CD14-positive monocyte (primary cell): ENCODE results near the gene HOXC12. TPM values are rescaled to one million over a fixed set of nuclear protein-coding genes. Genes with fewer than 3 reads are reported as not detected.

Source experiments
- DNase-seq, 3 donors: peaks; one replicate each; pipeline ENCODE4 v3.0.0-alpha.2; 2011 to 2022
- H2AFZ ChIP-seq: 2 replicates; pipeline ENCODE4 v1.6.0; 2012; ENCODE audit warnings: mild to moderate bottlenecking, low read depth, low read length, inconsistent platforms; ENCODE audit not compliant: insufficient read depth, poor library complexity, severe bottlenecking
- H3K27ac ChIP-seq, 2 donors: 1 replicate in 1 of 2; 2 replicates in 1 of 2; pipeline ENCODE4 v1.5.1; 2012 to 2013; ENCODE audit warnings: low read length in 2 of 2, control low read depth in 1 of 2, inconsistent platforms in 1 of 2, low read depth in 1 of 2, mild to moderate bottlenecking in 1 of 2
- H3K27me3 ChIP-seq, 2 donors: one replicate each; pipeline versions ENCODE4 v1.6.0 to v1.6.1; 2011 to 2013; ENCODE audit warnings: low read length in 2 of 2; ENCODE audit not compliant: control insufficient read depth in 2 of 2, insufficient read depth in 2 of 2
- H3K36me3 ChIP-seq, 2 donors: replicated peaks in 1 of 2; 1 replicate in 1 of 2; 2 replicates in 1 of 2; pipeline versions ENCODE4 v1.5.1 to v1.6.1; 2012 to 2013; ENCODE audit warnings: low read length in 2 of 2, control low read depth in 1 of 2, inconsistent platforms in 1 of 2, mild to moderate bottlenecking in 1 of 2; ENCODE audit not compliant: insufficient read depth in 2 of 2, control insufficient read depth in 1 of 2
- H3K4me1 ChIP-seq, 2 donors: 1 replicate in 1 of 2; 2 replicates in 1 of 2; pipeline versions ENCODE4 v1.5.1 to v1.6.1; 2012 to 2013; ENCODE audit warnings: low read length in 2 of 2, control low read depth in 1 of 2, inconsistent platforms in 1 of 2, mild to moderate bottlenecking in 1 of 2, moderate library complexity in 1 of 2; ENCODE audit not compliant: insufficient read depth in 2 of 2, control insufficient read depth in 1 of 2
- H3K4me2 ChIP-seq: replicated peaks from 2 replicates; pipeline ENCODE3; 2012; ENCODE audit warnings: low read length, moderate library complexity, mild to moderate bottlenecking; ENCODE audit not compliant: poor library complexity, severe bottlenecking; ENCODE audit errors: extremely low read depth
- H3K4me3 ChIP-seq, 3 experiments: fragments of 200-600 bp in 1 of 3; sonication (generic) in 1 of 3; replicated peaks in 1 of 3; 1 replicate in 2 of 3; 2 replicates in 1 of 3; pipeline ENCODE4 v1.5.1; 2011 to 2013; ENCODE audit warnings: low read length in 3 of 3, mild to moderate bottlenecking in 3 of 3, control low read depth in 2 of 3, low read depth in 2 of 3, inconsistent platforms in 1 of 3, moderate library complexity in 1 of 3
- H3K79me2 ChIP-seq: 2 replicates; pipeline ENCODE4 v1.6.0; 2012; ENCODE audit warnings: mild to moderate bottlenecking, control low read depth, inconsistent platforms, low read length, moderate library complexity; ENCODE audit not compliant: insufficient read depth
- H3K9ac ChIP-seq: 2 replicates; pipeline ENCODE4 v1.6.0; 2017; ENCODE audit warnings: low read length, mild to moderate bottlenecking; ENCODE audit not compliant: insufficient read depth, poor library complexity, severe bottlenecking
- H3K9me3 ChIP-seq, 2 donors: replicated peaks in 1 of 2; 1 replicate in 1 of 2; 2 replicates in 1 of 2; pipeline versions ENCODE4 v1.5.1 to v1.6.1; 2012 to 2013; ENCODE audit warnings: low read length in 2 of 2, control low read depth in 1 of 2; ENCODE audit not compliant: control insufficient read depth in 1 of 2, insufficient read depth in 1 of 2
- H4K20me1 ChIP-seq: 2 replicates; pipeline ENCODE4 v1.6.0; 2012; ENCODE audit warnings: mild to moderate bottlenecking, low read length, control low read depth, moderate library complexity; ENCODE audit not compliant: insufficient read depth
- H3K27ac Mint-ChIP-seq, 7 donors: one replicate each; pipeline ENCODE4 v1.8.0; 2020; ENCODE audit warnings: mild to moderate bottlenecking in 7 of 7, mixed read lengths in 7 of 7, moderate library complexity in 6 of 7, inconsistent platforms in 2 of 7
- H3K27me3 Mint-ChIP-seq, 3 donors: one replicate each; pipeline ENCODE4 v1.8.0; 2021 to 2022; ENCODE audit warnings: low read depth in 3 of 3, mild to moderate bottlenecking in 3 of 3, mixed read lengths in 3 of 3, moderate library complexity in 3 of 3, inconsistent platforms in 1 of 3
- H3K36me3 Mint-ChIP-seq, 2 donors: one replicate each; pipeline ENCODE4 v1.8.0; 2020; ENCODE audit warnings: mixed read lengths in 2 of 2, inconsistent platforms in 1 of 2, mild to moderate bottlenecking in 1 of 2
- H3K4me1 Mint-ChIP-seq: one replicate; pipeline ENCODE4 v1.8.0; 2020; ENCODE audit warnings: mild to moderate bottlenecking, mixed read lengths
- H3K4me3 Mint-ChIP-seq, 2 donors: one replicate each; pipeline ENCODE4 v1.8.0; 2020; ENCODE audit warnings: mild to moderate bottlenecking in 2 of 2, mixed read lengths in 2 of 2, moderate library complexity in 1 of 2
- H3K9me3 Mint-ChIP-seq, 7 donors: one replicate each; pipeline ENCODE4 v1.8.0; 2020 to 2022; ENCODE audit warnings: mixed read lengths in 7 of 7, mild to moderate bottlenecking in 6 of 7, moderate library complexity in 6 of 7, inconsistent platforms in 2 of 7
- WGBS: methylation state at CpG from one replicate; pipeline ENCODE4 v1.1.5; 2013; ENCODE audit warnings: missing lambda C conversion rate; ENCODE audit not compliant: insufficient coverage; 5-methylcytosine and 5-hydroxymethylcytosine counted together
- intact Hi-C, 2 donors: fragments of 100-400 bp; cut with micrococcal nuclease; formaldehyde crosslinking; loops; one replicate each; pipeline versions ENCODE4 v1.15.0 to v1.15.1; 2023
- polyA plus RNA-seq, 3 donors: library from polyadenylated mRNA; depleted of rRNA in 1 of 3; unstranded in 2 of 3; stranded (reverse) in 1 of 3; fragments of 300-500 nt in 2 of 3; fragments of >200 nt in 1 of 3; fragmentation: Illumina TruSeq in 2 of 3; gene quantifications; 1 replicate in 2 of 3; 2 replicates in 1 of 3; pipeline ENCODE4 v1.2.3, GENCODE V29; 2012 to 2021
- TF ChIP-seq, protein P1 (sequence below): fragments of 200-600 bp; IDR thresholded peaks from one replicate; pipeline ENCODE4 v1.8.0; 2022; ENCODE audit warnings: antibody characterized with exemption, mild to moderate bottlenecking

Gene HOXC12
- polyA plus RNA-seq, 3 donors: not detected

DNA sequence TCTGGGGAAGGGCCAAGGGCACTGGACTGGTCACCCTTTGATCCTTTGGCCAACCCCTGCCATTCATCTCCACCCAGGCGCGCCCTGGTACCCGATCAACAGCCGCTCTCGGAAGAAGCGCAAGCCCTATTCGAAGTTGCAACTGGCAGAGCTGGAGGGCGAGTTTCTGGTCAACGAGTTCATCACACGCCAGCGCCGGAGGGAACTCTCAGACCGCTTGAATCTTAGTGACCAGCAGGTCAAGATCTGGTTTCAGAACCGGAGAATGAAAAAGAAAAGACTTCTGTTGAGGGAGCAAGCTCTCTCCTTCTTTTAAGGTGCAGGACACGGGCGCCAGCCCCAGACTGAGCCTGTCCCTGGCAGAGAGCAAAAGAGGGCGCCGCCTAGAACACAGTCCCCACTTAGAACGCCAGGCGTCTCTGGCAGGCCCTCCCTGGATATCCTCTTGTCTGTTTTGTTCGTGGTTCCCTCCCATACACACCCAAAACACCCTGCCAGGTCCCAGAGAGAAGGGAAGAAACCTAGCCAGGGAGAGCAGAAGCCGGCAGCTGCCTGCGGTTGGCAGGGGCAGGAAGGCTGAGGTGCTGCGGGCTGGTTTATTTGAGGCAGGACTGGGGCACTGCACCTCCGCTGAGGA, 1.7 kb downstream of the HOXC12 start:
- Histone ChIP-seq H3K4me3 (no peak overlapping the region), H3K4me1 (no peaks in the 10 kb centered on the region), H2AFZ (no peak overlapping the region), H3K9ac (no peak overlapping the region), H3K27me3 (peaks cover 93 to 99% of the 10 kb centered on the region in 2 donors), H3K79me2 (no peaks in the 10 kb centered on the region), H4K20me1 (no peaks in the 10 kb centered on the region), H3K9me3 (peaks cover 7 to 83% of the 10 kb centered on the region in 2 donors), H3K27ac (no peak overlapping the region), H3K36me3 (no peaks in the 10 kb centered on the region), H3K4me2 (no peak overlapping the region)
- 10% methylated on average over 19 of the region's 25 CpGs for WGBS
- H3K4me3 Mint-ChIP-seq: peak overlapping the region in 1 of 2 donors; percentile 87
- H3K36me3 Mint-ChIP-seq: peaks cover 2 to 17% of the 10 kb centered on the region in 2 donors
- peaks cover 12% of the 10 kb centered on the region for H3K4me1 Mint-ChIP-seq
- TF ChIP-seq, protein P1, sequence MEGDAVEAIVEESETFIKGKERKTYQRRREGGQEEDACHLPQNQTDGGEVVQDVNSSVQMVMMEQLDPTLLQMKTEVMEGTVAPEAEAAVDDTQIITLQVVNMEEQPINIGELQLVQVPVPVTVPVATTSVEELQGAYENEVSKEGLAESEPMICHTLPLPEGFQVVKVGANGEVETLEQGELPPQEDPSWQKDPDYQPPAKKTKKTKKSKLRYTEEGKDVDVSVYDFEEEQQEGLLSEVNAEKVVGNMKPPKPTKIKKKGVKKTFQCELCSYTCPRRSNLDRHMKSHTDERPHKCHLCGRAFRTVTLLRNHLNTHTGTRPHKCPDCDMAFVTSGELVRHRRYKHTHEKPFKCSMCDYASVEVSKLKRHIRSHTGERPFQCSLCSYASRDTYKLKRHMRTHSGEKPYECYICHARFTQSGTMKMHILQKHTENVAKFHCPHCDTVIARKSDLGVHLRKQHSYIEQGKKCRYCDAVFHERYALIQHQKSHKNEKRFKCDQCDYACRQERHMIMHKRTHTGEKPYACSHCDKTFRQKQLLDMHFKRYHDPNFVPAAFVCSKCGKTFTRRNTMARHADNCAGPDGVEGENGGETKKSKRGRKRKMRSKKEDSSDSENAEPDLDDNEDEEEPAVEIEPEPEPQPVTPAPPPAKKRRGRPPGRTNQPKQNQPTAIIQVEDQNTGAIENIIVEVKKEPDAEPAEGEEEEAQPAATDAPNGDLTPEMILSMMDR: no peak
- intact Hi-C loops: no loop called here
- H3K27ac Mint-ChIP-seq: no peak overlapping the region
- DNase-seq: no peak
- H3K27me3 Mint-ChIP-seq: peaks cover 94 to 99% (median 96%) of the 10 kb centered on the region in 3 donors
- peaks cover 2 to 60% (median 33%) of the 10 kb centered on the region in 7 donors for H3K9me3 Mint-ChIP-seq

DNA sequence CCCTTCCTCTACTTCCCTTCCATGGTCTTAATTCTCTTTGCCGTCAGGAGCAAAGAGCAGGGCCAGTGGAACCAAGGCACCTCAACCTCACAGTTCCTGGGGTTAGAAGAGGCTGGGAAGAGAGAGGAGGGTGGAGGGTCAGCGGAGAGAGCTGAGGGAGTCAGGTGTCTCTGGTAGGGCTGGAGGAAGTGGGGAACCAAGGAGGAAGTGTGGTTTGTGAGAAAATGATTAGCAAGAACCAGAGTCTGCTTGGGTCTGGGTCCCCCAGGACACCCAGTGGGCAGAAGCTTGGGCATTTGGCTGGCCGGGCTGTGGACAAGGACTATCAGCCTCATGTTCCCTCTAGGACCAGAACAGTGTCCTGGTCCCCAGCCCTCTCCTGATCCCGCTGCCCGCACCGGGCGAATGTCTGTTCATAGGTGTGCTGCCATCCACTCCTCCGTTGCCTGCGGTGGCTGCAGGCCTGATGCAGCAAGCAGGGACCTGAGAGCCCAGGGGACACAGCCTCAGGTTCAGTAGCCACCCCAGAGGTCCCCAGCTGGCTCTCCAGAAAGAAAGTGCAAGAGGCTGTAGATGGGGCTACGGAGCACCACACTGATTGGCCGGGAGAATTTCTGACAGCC, 2.3 kb downstream of the HOXC12 start:
- peaks cover 2 to 62% (median 33%) of the 10 kb centered on the region in 7 donors for H3K9me3 Mint-ChIP-seq
- TF ChIP-seq, protein P1: no peak
- intact Hi-C loops: no loop called here
- Histone ChIP-seq H4K20me1 (no peaks in the 10 kb centered on the region), H2AFZ (no peak overlapping the region), H3K9me3 (peaks cover 7 to 84% of the 10 kb centered on the region in 2 donors), H3K4me3 (no peak overlapping the region), H3K79me2 (no peaks in the 10 kb centered on the region), H3K9ac (no peak overlapping the region), H3K27ac (no peak overlapping the region), H3K27me3 (peaks cover 93 to 99% of the 10 kb centered on the region in 2 donors), H3K4me2 (no peak overlapping the region), H3K36me3 (no peaks in the 10 kb centered on the region), H3K4me1 (no peaks in the 10 kb centered on the region)
- H3K4me1 Mint-ChIP-seq: peaks cover 12% of the 10 kb centered on the region
- no peak for DNase-seq
- 13% methylated on average over 9 of the region's 11 CpGs for WGBS
- H3K36me3 Mint-ChIP-seq: peaks cover 2 to 17% of the 10 kb centered on the region in 2 donors
- H3K27me3 Mint-ChIP-seq: peaks cover 94 to 99% (median 96%) of the 10 kb centered on the region in 3 donors
- peak overlapping the region in 1 of 2 donors; percentile 87 for H3K4me3 Mint-ChIP-seq
- no peak overlapping the region for H3K27ac Mint-ChIP-seq
